Keratinocyte (primary cell): ENCODE results near the gene PTPN2.

ENCODE experiments used
- EZH2 ChIP-seq: IDR thresholded peaks from one replicate; pipeline ENCODE4 v1.6.1; 2012; ENCODE audit warnings: inconsistent platforms, mild to moderate bottlenecking, low read length, moderate library complexity
- TF ChIP-seq, protein P1 (sequence below), 3 experiments: IDR thresholded peaks in 1 of 3; conservative IDR thresholded peaks in 1 of 3; optimal IDR thresholded peaks in 1 of 3; 2 replicates in 2 of 3; 3 replicates in 1 of 3; pipeline versions ENCODE3 to v1.5.1; 2011; ENCODE audit warnings: low read length in 3 of 3, mild to moderate bottlenecking in 3 of 3, moderate library complexity in 2 of 3, control low read depth in 1 of 3, inconsistent platforms in 1 of 3; ENCODE audit not compliant: insufficient read depth in 2 of 3; ENCODE audit errors: extremely low read depth in 1 of 3

DNA sequence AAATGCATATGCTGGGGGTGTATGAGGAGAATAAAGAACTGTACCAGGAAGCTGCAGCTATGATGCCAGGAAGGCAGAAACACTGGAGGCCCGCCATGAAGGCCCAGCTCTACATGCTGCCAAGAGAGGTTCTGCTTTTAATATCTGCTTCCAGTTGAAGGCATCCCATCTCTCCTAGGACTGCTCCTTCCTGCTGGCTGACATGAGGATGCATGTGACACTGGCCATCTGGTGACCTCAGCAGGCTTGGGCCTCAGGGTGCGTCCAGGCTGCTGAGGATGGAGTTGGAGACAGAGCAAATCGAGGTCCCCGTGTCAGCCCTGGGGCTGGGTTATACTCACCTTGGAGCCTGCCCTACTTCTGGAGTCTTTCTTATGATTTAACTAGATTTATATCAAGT, 132.1 kb downstream of the PTPN2 start:
- TF ChIP-seq, protein P1, sequence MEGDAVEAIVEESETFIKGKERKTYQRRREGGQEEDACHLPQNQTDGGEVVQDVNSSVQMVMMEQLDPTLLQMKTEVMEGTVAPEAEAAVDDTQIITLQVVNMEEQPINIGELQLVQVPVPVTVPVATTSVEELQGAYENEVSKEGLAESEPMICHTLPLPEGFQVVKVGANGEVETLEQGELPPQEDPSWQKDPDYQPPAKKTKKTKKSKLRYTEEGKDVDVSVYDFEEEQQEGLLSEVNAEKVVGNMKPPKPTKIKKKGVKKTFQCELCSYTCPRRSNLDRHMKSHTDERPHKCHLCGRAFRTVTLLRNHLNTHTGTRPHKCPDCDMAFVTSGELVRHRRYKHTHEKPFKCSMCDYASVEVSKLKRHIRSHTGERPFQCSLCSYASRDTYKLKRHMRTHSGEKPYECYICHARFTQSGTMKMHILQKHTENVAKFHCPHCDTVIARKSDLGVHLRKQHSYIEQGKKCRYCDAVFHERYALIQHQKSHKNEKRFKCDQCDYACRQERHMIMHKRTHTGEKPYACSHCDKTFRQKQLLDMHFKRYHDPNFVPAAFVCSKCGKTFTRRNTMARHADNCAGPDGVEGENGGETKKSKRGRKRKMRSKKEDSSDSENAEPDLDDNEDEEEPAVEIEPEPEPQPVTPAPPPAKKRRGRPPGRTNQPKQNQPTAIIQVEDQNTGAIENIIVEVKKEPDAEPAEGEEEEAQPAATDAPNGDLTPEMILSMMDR (optimal IDR thresholded peaks at IDR 0.05 in 1 of 3, IDR thresholded peaks at IDR 0.05 in 1 of 3, conservative IDR thresholded peaks at IDR 0.05 in 1 of 3; ENCODE audit: extremely low read depth in 1 of 3, insufficient read depth in 2 of 3, low read length in 3 of 3): no peak
- TF ChIP-seq EZH2: no peak
